Left lung (tissue), 10 donors: ENCODE results near the gene UNC13C. TPM values are rescaled to one million over a fixed set of nuclear protein-coding genes. Genes with fewer than 3 reads are reported as not detected.

Experiments
- ATAC-seq: fragments of 200-7000 bp; cut with Tn5 transposase; one replicate; pipeline ENCODE4 v1.9.1; 2020; ENCODE audit warnings: moderate library complexity
- DNase-seq, 4 donors: peaks; one replicate each; pipeline ENCODE4 v3.0.0-alpha.2; 2013 to 2020
- H3K27ac ChIP-seq, 2 donors: fragments of 200-600 bp; sonication (generic) in 1 of 2; one replicate each; pipeline versions ENCODE4 v1.5.0 to v1.8.0; 2020 to 2021
- H3K27me3 ChIP-seq, 2 donors: fragments of 200-600 bp; sonication (generic) in 1 of 2; one replicate each; pipeline versions ENCODE4 v1.5.0 to v1.8.0; 2020 to 2021
- H3K36me3 ChIP-seq, 2 donors: fragments of 200-600 bp; sonication (generic) in 1 of 2; one replicate each; pipeline versions ENCODE4 v1.5.0 to v1.8.0; 2020 to 2021
- H3K4me1 ChIP-seq, 2 donors: fragments of 200-600 bp; one replicate each; pipeline ENCODE4 v1.8.0; 2021
- H3K4me3 ChIP-seq, 2 donors: fragments of 200-600 bp; sonication (generic) in 1 of 2; one replicate each; pipeline versions ENCODE4 v1.5.0 to v1.8.0; 2020 to 2021; ENCODE audit warnings: mild to moderate bottlenecking in 1 of 2
- H3K9me3 ChIP-seq, 2 donors: fragments of 200-600 bp; sonication (generic) in 1 of 2; one replicate each; pipeline versions ENCODE4 v1.5.0 to v1.8.0; 2020 to 2021
- CTCF ChIP-seq, 2 donors: fragments of 200-600 bp; sonication (generic) in 1 of 2; IDR thresholded peaks; one replicate each; pipeline versions ENCODE4 v1.5.0 to v1.8.0; 2021; ENCODE audit warnings: antibody characterized with exemption in 2 of 2
- intact Hi-C, 2 donors: fragments of 100-400 bp; cut with DNase I; formaldehyde crosslinking; loops; one replicate each; pipeline versions ENCODE4 v1.11.2 to v1.14.2; 2022
- polyA plus RNA-seq, 6 donors: library from polyadenylated mRNA; unstranded; fragments of 120-200 nt; gene quantifications; one replicate each; pipeline ENCODE4 v1.2.1, GENCODE V29; 2013; ENCODE audit not compliant: insufficient read length in 6 of 6
- total RNA-seq, 2 donors: library from RNA; stranded (reverse); fragmentation: NEBNext Ultra II Directional; extraction: Animal tissue kit (Norgen Biotek cat#: 25700); gene quantifications; one replicate each; pipeline ENCODE4 v1.2.1, GENCODE V29; 2021
- donor health status: DM: no; HTN: yes; CAD: no.
- donor health status: DM: no; HTN: no; CAD: no.

UNC13C gene
- total and polyA plus RNA-seq, 8 donors: 0.03 to 19.2 (median 12.8) TPM

GRCh38 chr15:53979051-53979788, 979 bp downstream of the UNC13C start:
- DNase-seq (no peak), ATAC-seq (no peak)
- Histone ChIP-seq H3K36me3 (no peaks in the 10 kb centered on the region), H3K9me3 (peaks cover 0 to 4% of the 10 kb centered on the region in 2 donors), H3K4me1 (no peaks in the 10 kb centered on the region), H3K27ac (no peak overlapping the region), H3K27me3 (peaks cover 10 to 35% of the 10 kb centered on the region in 2 donors), H3K4me3 (no peak overlapping the region)
- intact Hi-C loops: no loop called here
- no peak for TF ChIP-seq CTCF (IDR thresholded peaks at IDR 0.05)

DNA sequence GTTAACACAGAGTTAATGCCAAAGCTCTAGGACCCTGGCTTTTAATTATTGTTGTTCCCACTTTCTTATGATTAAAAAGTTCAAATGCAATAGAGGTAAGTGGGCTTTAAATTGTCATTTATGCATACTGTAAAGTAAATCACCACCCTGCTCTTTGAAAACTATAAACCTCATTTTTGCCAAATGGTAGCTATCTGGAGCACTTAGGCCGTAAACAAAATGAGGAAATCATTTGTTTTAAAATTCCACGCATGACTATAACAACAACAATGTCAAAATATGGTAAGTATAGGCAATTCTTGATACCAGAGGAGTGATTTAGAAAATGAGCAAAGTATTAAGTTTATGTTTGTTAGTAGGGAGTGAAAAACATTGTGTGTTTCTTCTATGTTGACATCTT, 1.8 kb downstream of the UNC13C start:
- H3K27me3 ChIP-seq: peaks cover 10 to 35% of the 10 kb centered on the region in 2 donors
- ATAC-seq: no peak
- H3K9me3 ChIP-seq: no peaks in the 10 kb centered on the region
- DNase-seq: no peak
- H3K4me1 ChIP-seq: no peaks in the 10 kb centered on the region
- no peak overlapping the region for H3K27ac ChIP-seq
- no peak overlapping the region for H3K4me3 ChIP-seq
- intact Hi-C loops: no loop called here
- no peaks in the 10 kb centered on the region for H3K36me3 ChIP-seq
- no peak for TF ChIP-seq CTCF (IDR thresholded peaks at IDR 0.05)

GRCh38 chr15:53982071-53982680, 3.9 kb downstream of the UNC13C start:
- H3K36me3 ChIP-seq: no peaks in the 10 kb centered on the region
- no peaks in the 10 kb centered on the region for H3K9me3 ChIP-seq
- intact Hi-C loops: no loop called here
- H3K4me3 ChIP-seq: no peak overlapping the region
- no peak for ATAC-seq
- DNase-seq: no peak
- H3K27me3 ChIP-seq: peaks cover 5 to 35% of the 10 kb centered on the region in 2 donors
- TF ChIP-seq CTCF (IDR thresholded peaks at IDR 0.05): no peak
- no peaks in the 10 kb centered on the region for H3K4me1 ChIP-seq
- no peak overlapping the region for H3K27ac ChIP-seq

GRCh38 chr15:53982876-53983275, 4.6 kb downstream of the UNC13C start:
- Histone ChIP-seq H3K4me3 (no peak overlapping the region), H3K36me3 (no peaks in the 10 kb centered on the region), H3K4me1 (no peaks in the 10 kb centered on the region), H3K9me3 (no peaks in the 10 kb centered on the region), H3K27me3 (peaks cover 5 to 29% of the 10 kb centered on the region in 2 donors), H3K27ac (no peak overlapping the region)
- TF ChIP-seq CTCF (IDR thresholded peaks at IDR 0.05): no peak
- ATAC-seq (no peak), DNase-seq (no peak)
- intact Hi-C loops: no loop called here

GRCh38 chr15:53984221-53984620, 6.0 kb downstream of the UNC13C start:
- Histone ChIP-seq H3K4me1 (no peaks in the 10 kb centered on the region), H3K27ac (no peak overlapping the region), H3K36me3 (no peaks in the 10 kb centered on the region), H3K27me3 (peaks cover 5 to 15% of the 10 kb centered on the region in 2 donors), H3K4me3 (no peak overlapping the region), H3K9me3 (no peaks in the 10 kb centered on the region)
- intact Hi-C loops: no loop called here
- TF ChIP-seq CTCF (IDR thresholded peaks at IDR 0.05): no peak
- ATAC-seq (no peak), DNase-seq (no peak)
